C4-2B (cell line): Measurements from ENCODE around the gene PTGER2.

ENCODE experiments used
- H3K27ac ChIP-seq: fragments of 450-650 bp; 2 replicates; pipeline ENCODE4 v1.5.1; 2017
- ZFX ChIP-seq: fragments of 450-650 bp; IDR thresholded peaks from 2 replicates; pipeline ENCODE4 v1.6.1; 2017
- TF ChIP-seq, protein P1 (sequence below): fragments of 450-650 bp; conservative IDR thresholded peaks from 2 replicates; pipeline ENCODE4 v1.5.1; 2017; ENCODE audit warnings: mild to moderate bottlenecking

PTGER2 gene

DNA sequence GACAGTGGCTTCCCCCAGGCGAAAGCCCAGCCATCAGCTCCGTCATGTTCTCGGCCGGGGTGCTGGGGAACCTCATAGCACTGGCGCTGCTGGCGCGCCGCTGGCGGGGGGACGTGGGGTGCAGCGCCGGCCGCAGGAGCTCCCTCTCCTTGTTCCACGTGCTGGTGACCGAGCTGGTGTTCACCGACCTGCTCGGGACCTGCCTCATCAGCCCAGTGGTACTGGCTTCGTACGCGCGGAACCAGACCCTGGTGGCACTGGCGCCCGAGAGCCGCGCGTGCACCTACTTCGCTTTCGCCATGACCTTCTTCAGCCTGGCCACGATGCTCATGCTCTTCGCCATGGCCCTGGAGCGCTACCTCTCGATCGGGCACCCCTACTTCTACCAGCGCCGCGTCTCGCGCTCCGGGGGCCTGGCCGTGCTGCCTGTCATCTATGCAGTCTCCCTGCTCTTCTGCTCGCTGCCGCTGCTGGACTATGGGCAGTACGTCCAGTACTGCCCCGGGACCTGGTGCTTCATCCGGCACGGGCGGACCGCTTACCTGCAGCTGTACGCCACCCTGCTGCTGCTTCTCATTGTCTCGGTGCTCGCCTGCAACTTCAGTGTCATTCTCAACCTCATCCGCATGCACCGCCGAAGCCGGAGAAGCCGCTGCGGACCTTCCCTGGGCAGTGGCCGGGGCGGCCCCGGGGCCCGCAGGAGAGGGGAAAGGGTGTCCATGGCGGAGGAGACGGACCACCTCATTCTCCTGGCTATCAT is 663 bp downstream of the PTGER2 start:
- no peak for TF ChIP-seq ZFX
- TF ChIP-seq, protein P1, sequence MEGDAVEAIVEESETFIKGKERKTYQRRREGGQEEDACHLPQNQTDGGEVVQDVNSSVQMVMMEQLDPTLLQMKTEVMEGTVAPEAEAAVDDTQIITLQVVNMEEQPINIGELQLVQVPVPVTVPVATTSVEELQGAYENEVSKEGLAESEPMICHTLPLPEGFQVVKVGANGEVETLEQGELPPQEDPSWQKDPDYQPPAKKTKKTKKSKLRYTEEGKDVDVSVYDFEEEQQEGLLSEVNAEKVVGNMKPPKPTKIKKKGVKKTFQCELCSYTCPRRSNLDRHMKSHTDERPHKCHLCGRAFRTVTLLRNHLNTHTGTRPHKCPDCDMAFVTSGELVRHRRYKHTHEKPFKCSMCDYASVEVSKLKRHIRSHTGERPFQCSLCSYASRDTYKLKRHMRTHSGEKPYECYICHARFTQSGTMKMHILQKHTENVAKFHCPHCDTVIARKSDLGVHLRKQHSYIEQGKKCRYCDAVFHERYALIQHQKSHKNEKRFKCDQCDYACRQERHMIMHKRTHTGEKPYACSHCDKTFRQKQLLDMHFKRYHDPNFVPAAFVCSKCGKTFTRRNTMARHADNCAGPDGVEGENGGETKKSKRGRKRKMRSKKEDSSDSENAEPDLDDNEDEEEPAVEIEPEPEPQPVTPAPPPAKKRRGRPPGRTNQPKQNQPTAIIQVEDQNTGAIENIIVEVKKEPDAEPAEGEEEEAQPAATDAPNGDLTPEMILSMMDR, result no peak
- no peak overlapping the region for H3K27ac ChIP-seq

DNA sequence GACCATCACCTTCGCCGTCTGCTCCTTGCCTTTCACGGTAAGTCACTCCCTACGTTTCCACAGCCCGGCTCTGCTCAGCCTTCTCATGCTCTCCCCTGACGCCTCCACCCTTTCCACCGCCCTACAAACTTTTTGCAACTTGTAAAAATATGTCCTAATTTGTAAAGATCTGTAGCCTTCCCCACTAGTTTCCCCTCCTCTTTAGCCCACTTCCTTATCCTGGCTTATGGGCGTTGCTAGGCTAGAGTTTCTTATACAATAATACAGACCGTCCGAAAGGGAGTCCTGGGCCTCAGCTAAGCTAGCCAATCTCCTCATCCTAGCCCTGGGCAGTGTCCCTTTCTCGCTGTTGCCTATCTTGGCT is 1.2 kb downstream of the PTGER2 start:
- no peak overlapping the region for H3K27ac ChIP-seq
- TF ChIP-seq, protein P1, result no peak
- no peak for TF ChIP-seq ZFX

DNA sequence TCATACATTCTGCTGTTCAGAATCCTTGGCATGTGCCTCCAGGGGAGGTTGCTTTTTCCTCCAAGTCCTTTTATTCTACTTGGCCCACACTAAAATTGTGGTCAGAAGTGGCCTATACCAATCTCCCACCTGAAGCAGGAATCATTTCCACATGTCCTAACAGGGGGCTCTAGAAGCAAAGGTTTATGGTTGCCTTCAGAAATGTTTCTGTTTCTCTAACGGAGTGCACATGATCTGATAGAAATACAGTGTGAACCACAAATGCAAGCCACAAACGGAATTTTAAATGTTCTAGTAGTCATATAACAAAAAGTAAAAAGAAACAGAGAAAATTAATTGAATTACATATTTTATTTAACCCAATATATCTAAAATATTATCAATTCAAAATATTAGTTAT is 4.0 kb downstream of the PTGER2 start:
- TF ChIP-seq, protein P1, result no peak
- no peak for TF ChIP-seq ZFX
- H3K27ac ChIP-seq, result no peak overlapping the region

DNA sequence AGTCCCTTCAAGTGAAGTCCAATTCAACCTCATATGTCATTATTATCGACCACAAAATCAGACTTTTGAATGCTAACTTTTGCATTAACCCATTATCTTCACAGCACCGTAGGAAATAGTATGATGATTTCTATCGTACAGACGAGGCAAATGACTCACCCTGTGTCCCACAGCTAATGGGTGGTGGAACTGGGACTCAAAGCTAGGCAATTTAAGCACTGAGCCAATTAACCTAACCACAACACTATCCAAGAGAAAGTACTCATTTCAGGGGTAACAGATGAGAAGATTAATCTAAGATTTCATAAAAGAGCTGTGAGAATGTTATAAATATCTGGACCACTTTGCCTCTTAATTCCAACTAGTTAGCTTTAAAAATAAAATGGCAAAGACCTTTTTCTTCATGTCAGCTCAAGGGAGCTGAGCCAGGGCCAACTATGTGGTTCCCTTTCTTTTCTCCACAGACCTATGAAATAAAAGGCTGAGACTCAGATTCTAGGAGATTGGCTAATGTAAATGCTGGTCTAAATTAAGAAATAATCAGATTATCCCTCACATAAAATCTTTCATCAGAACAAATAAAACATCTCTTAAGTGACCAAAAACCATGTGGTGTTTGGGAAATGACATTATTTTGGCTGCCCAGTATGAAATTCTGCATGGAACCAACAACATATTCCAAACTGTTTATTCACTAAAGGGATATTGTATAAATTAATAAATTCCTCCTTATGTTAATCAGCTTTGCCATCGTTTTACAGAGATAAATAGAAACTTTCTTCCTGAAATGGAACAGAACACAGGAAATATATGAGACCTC is 4.9 kb downstream of the PTGER2 start:
- H3K27ac ChIP-seq, result no peak overlapping the region
- TF ChIP-seq, protein P1, result no peak
- TF ChIP-seq ZFX, result no peak

DNA sequence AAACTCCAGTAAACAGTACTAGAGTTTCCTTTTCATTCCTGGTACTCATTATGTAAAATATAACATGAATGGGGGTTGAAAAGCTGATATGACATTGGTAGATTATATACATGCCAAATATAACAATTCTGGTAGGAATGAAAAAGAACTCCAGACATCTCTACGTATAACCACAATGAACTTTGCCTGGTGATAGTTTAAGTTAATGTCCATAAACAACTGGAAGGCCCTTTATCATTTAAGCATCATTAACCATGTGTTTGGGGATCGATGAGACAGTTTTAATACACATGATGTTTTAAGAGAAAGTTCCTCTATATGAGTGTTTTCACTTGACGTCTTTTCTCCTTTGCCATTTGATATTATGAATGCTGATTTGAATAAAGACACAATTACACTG is 5.8 kb downstream of the PTGER2 start:
- no peak overlapping the region for H3K27ac ChIP-seq
- TF ChIP-seq ZFX, result no peak
- TF ChIP-seq, protein P1, result no peak

DNA sequence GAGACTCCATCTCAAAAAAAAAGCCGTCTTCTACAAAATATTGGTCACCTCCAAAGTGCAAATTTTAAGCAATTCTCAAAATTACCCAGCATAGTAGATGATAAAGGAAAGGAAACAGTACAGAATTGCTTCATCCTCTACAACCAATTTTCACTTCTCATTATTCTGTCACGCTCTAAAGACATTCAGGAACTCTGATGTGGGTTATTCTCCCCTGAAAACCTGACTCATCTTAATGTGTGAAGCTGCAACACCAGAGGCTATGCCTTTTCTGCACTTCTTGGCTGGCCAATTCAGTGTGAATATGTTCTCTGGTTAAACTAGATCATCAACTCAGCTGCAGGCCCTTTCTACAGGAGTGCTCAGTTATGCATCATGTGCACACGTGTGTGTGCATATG is 11.0 kb downstream of the PTGER2 start:
- no peak for TF ChIP-seq ZFX
- TF ChIP-seq, protein P1, result no peak
- H3K27ac ChIP-seq, result no peak overlapping the region

DNA sequence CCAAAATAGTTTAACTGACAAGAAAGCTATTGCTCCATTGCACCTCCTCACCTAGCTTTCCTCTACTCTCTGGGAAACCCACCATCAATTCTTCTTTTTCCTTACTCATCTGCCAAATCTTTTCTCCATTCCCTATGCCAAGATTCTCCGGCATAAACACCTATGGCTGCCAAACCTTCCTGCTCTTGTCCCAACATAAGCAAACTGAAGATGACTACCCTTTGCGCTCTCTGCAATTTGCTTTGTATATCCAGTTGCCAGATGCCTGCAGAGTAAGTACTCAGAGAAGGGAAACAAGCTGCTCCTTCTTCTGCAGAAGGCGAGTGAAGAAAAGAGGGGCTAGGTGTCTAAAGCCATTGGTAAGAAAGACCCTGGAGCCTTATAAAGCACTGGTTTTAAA is 11.5 kb downstream of the PTGER2 start:
- H3K27ac ChIP-seq, result no peak overlapping the region
- TF ChIP-seq, protein P1, result no peak
- no peak for TF ChIP-seq ZFX
